LNCaP clone FGC (cell line): ENCODE data around the gene USP20.

ENCODE experiments used
- DNase-seq: peaks from one replicate; pipeline ENCODE4 v3.0.0-alpha.2; 2011; ENCODE audit warnings: low read depth
- H3K4me3 ChIP-seq: 2 replicates; pipeline ENCODE4 v1.5.1; 2011; ENCODE audit warnings: mild to moderate bottlenecking, low read depth, low read length, control low read depth
- CTCF ChIP-seq: IDR thresholded peaks from 2 replicates; pipeline ENCODE4 v1.5.1; 2012; ENCODE audit warnings: mild to moderate bottlenecking; ENCODE audit not compliant: control insufficient read depth, insufficient read depth; ENCODE audit errors: extremely low read depth

The USP20 gene

DNA sequence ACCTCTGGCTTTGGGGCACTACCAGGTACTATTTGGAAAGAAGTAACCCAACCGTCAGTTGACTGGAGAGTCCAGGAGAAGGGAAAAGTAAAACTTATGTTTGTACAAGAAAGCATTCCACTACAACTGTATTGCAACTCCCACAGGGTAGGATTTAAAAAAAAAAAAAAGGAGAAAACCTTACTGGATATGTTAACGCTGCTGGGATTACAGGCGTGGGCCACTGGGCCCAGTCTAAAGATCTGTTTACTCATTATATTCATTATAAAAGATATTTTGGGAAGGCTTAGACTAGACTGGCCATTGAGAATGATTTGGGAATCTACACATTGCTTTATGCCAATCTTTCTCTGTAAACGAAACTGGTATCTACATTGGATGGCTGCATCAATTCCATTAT is 86.6 kb downstream of the USP20 start:
- no peak for TF ChIP-seq CTCF
- no peak for DNase-seq
- H3K4me3 ChIP-seq = no peak overlapping the region

DNA sequence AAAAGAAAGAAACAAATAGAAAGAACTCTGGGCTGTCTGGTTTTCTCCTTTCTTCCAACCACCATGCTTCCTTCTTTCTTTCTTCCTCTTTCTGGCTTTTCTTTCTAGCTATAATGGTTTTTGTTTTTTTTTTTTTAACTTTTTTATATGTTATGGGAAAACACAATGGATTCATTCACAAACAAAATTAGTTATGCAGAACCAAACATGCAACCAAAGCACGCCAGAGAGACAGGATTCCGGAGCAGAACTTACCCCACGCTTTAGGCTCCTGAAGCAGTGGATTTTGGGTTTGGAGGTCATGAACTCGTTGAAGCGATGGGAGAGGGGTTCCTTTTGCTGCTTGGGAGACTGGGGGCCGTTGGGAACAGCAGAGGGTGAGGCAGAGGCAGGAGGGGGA is 88.3 kb downstream of the USP20 start:
- no peak for DNase-seq
- TF ChIP-seq CTCF = no peak

GRCh38 chr9:129929496-129930125 is 94.4 kb downstream of the USP20 start:
- no peak overlapping the region for H3K4me3 ChIP-seq
- no peak for DNase-seq
- TF ChIP-seq CTCF = no peak

More for the DNA sequence above, 88.3 kb downstream of the USP20 start:
- H3K4me3 ChIP-seq = no peak overlapping the region

DNA sequence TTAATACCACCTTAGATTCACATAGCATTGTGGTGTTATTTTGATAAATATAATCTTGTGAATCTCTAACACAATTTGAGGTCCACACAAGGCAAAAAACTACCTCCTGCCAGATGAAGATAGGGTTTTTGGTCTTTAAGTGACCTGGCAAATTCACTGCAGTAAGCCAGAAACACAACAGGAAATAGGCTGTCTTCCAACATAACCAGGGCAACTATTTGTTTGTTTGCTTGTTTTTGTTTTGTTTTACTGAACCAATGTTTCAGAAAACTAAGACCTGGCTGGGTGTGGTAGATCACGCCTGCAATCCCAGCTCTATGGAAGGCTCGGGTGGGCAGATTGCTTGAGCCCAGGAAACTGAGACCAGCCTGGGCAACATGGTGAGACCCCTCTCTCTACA is 95.5 kb downstream of the USP20 start:
- DNase-seq = no peak
- H3K4me3 ChIP-seq = no peak overlapping the region
- TF ChIP-seq CTCF = no peak
